PFSK-1 (cell line): ENCODE measurements around the gene LSAMP.

Experiments used
- FOXP2 ChIP-seq: optimal IDR thresholded peaks from 2 replicates; pipeline ENCODE3; 2011; ENCODE audit warnings: borderline replicate concordance, control low read depth, inconsistent platforms; ENCODE audit not compliant: insufficient read depth; ENCODE audit errors: extremely low read length, extremely low read depth
- POLR2AphosphoS5 ChIP-seq: IDR thresholded peaks from 2 replicates; pipeline ENCODE4 v1.6.1; 2012; ENCODE audit warnings: low read depth, mild to moderate bottlenecking, control low read depth, low read length, moderate library complexity
- SIN3A ChIP-seq: IDR thresholded peaks from 2 replicates; pipeline ENCODE4 v1.6.1; 2012; ENCODE audit warnings: mild to moderate bottlenecking, low read length, moderate library complexity, borderline replicate concordance; ENCODE audit not compliant: insufficient read depth
- TAF1 ChIP-seq: IDR thresholded peaks from 2 replicates; pipeline ENCODE4 v1.6.1; 2012; ENCODE audit warnings: low read length, control low read depth, borderline replicate concordance; ENCODE audit not compliant: insufficient read depth
- TF ChIP-seq, protein P1 (sequence below), 2 experiments: IDR thresholded peaks; 2 replicates each; pipeline versions ENCODE4 v1.6.1 to v1.8.0; 2011 to 2012; ENCODE audit warnings: low read depth in 2 of 2, low read length in 2 of 2, control low read depth in 1 of 2, inconsistent platforms in 1 of 2, mild to moderate bottlenecking in 1 of 2, moderate library complexity in 1 of 2; ENCODE audit not compliant: insufficient read depth in 1 of 2

DNA sequence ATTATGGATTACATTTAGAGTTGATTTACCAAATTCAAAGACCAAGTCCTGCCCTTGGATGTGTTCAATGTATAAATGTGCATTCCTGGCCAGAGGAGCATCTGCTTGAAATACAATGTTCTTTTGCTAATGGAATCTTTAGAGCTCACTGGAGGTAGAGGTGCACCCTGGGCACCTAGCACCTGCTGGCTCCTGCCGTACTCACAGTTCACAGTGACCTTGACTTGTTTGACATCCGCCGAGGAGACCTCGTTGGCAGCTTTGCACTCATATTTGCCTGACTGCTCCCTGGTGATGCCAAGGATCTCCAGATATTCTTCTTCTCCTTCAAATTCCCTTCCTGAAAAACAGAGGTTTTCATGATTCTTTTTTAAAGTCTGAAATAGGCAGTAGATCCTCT, 593.0 kb downstream of the LSAMP start:
- TF ChIP-seq POLR2AphosphoS5 (no peak), SIN3A (no peak), FOXP2 (no peak), TAF1 (no peak)
- TF ChIP-seq, protein P1, sequence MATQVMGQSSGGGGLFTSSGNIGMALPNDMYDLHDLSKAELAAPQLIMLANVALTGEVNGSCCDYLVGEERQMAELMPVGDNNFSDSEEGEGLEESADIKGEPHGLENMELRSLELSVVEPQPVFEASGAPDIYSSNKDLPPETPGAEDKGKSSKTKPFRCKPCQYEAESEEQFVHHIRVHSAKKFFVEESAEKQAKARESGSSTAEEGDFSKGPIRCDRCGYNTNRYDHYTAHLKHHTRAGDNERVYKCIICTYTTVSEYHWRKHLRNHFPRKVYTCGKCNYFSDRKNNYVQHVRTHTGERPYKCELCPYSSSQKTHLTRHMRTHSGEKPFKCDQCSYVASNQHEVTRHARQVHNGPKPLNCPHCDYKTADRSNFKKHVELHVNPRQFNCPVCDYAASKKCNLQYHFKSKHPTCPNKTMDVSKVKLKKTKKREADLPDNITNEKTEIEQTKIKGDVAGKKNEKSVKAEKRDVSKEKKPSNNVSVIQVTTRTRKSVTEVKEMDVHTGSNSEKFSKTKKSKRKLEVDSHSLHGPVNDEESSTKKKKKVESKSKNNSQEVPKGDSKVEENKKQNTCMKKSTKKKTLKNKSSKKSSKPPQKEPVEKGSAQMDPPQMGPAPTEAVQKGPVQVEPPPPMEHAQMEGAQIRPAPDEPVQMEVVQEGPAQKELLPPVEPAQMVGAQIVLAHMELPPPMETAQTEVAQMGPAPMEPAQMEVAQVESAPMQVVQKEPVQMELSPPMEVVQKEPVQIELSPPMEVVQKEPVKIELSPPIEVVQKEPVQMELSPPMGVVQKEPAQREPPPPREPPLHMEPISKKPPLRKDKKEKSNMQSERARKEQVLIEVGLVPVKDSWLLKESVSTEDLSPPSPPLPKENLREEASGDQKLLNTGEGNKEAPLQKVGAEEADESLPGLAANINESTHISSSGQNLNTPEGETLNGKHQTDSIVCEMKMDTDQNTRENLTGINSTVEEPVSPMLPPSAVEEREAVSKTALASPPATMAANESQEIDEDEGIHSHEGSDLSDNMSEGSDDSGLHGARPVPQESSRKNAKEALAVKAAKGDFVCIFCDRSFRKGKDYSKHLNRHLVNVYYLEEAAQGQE (IDR thresholded peaks at IDR 0.05; ENCODE audit: insufficient read depth in 1 of 2, low read depth in 2 of 2, low read length in 2 of 2) = no peak
